Activated naive CD4-positive, alpha-beta T cell treated with anti-CD3 and anti-CD28 coated beads for 36 hours (primary cell): ENCODE measurements around the gene NRG3. TPM values are rescaled to one million over a fixed set of nuclear protein-coding genes. Genes with fewer than 3 reads are reported as not detected.

Experiments used
- CTCF ChIA-PET: fragments of 350-600 bp; sonication (Branson Sonifier 250); formaldehyde crosslinking; loops from one replicate; lab custom pipeline; 2021; ENCODE audit warnings: antibody characterized with exemption; lab: Charles Lee
- DNase-seq: peaks from one replicate; pipeline ENCODE4 v3.0.0-alpha.2; 2020
- H3K27ac Mint-ChIP-seq: one replicate; pipeline ENCODE4 v1.8.0; 2021; ENCODE audit warnings: mild to moderate bottlenecking, mixed read lengths
- H3K27me3 Mint-ChIP-seq: one replicate; pipeline ENCODE4 v1.8.0; 2021; ENCODE audit warnings: low read depth, mixed read lengths
- H3K36me3 Mint-ChIP-seq: one replicate; pipeline ENCODE4 v1.8.0; 2021; ENCODE audit warnings: low read depth, mixed read lengths
- H3K4me1 Mint-ChIP-seq: one replicate; pipeline ENCODE4 v1.8.0; 2021; ENCODE audit warnings: low read depth, mixed read lengths
- H3K4me3 Mint-ChIP-seq: one replicate; pipeline ENCODE4 v1.8.0; 2021; ENCODE audit warnings: mild to moderate bottlenecking, moderate library complexity, mixed read lengths
- H3K9me3 Mint-ChIP-seq: one replicate; pipeline ENCODE4 v1.8.0; 2021; ENCODE audit warnings: mixed read lengths
- intact Hi-C: fragments of 100-400 bp; cut with micrococcal nuclease; formaldehyde crosslinking; loops from one replicate; pipeline ENCODE4 v1.15.1; 2023
- total RNA-seq, 2 experiments: library from RNA; stranded (reverse); gene quantifications; one replicate each; pipeline ENCODE4 v1.2.3, GENCODE V29; 2021

NRG3 gene
- total RNA-seq, 2 experiments from 2014 or later = not detected

DNA sequence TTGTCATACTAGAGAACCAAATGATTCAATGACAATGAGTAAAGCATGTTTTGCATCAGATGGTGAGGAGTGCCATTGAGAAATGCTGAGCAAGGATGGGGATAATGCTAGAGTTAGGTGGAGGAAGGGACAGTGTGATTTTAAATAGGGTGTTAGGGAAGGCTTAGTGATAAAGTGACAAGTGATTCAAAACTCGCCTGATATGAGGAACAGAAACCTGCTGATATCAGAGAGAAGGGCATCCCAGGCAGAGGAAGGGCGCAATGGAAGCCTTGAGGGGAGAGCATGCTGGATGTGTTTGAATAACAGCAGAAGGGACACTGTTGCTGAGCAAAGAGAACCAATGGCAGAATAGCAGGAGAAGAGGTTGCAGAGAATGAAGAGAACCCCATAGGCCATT is 196.2 kb downstream of the NRG3 start:
- intact Hi-C loops = no loop called here
- CTCF ChIA-PET = no interaction called here
- H3K4me3 Mint-ChIP-seq = no peak overlapping the region
- H3K9me3 Mint-ChIP-seq = peaks cover 3% of the 10 kb centered on the region
- H3K27ac Mint-ChIP-seq = no peak overlapping the region
- H3K27me3 Mint-ChIP-seq = no peaks in the 10 kb centered on the region
- no peaks in the 10 kb centered on the region for H3K36me3 Mint-ChIP-seq
- DNase-seq = no peak
- H3K4me1 Mint-ChIP-seq = no peaks in the 10 kb centered on the region

DNA sequence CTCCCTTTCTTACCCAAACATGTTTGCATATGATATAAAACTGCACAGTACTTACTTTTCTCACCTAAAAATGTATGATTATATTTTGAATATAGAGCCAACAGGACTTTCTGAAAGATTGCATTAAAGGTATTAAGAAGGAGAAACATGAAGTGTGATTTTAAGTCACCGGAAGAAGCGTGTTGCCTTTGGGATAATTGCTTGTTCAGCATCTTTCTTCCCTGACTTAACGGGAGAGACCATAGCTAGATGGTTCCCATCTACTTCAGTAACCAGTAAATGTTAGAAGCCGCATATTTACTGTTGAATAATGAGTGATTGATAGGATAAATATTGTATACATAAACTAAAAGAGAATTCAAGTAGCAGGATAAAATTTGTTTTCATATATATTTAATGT is 197.1 kb downstream of the NRG3 start:
- CTCF ChIA-PET = no interaction called here
- no peaks in the 10 kb centered on the region for H3K36me3 Mint-ChIP-seq
- no peak for DNase-seq
- intact Hi-C loops = no loop called here
- peaks cover 3% of the 10 kb centered on the region for H3K9me3 Mint-ChIP-seq
- no peaks in the 10 kb centered on the region for H3K27me3 Mint-ChIP-seq
- no peak overlapping the region for H3K27ac Mint-ChIP-seq
- H3K4me1 Mint-ChIP-seq = no peaks in the 10 kb centered on the region
- H3K4me3 Mint-ChIP-seq = no peak overlapping the region

DNA sequence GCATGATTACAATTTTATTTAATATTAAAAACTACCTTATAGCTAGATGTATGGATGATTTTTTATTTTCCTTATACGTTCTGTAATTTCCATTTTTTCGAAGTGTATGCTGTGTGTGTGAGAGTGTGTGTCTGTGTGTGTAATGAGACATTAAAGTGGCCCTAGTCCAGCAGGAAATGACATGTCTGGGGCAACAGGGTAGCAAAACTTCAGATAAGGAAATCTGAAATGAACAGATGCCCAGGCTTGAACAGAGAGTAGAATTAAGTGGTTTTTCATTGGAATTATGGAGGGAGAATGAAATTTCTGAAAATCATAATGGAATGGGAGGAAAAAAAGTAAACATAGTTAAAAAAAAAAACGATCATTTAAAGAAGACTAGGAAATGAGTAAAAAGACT is 200.6 kb downstream of the NRG3 start:
- CTCF ChIA-PET = no interaction called here
- Mint-ChIP-seq H3K36me3 (no peaks in the 10 kb centered on the region), H3K4me1 (no peaks in the 10 kb centered on the region), H3K27me3 (no peaks in the 10 kb centered on the region), H3K9me3 (peaks cover 5% of the 10 kb centered on the region), H3K27ac (no peak overlapping the region), H3K4me3 (no peak overlapping the region)
- intact Hi-C loops = no loop called here
- DNase-seq = no peak

DNA sequence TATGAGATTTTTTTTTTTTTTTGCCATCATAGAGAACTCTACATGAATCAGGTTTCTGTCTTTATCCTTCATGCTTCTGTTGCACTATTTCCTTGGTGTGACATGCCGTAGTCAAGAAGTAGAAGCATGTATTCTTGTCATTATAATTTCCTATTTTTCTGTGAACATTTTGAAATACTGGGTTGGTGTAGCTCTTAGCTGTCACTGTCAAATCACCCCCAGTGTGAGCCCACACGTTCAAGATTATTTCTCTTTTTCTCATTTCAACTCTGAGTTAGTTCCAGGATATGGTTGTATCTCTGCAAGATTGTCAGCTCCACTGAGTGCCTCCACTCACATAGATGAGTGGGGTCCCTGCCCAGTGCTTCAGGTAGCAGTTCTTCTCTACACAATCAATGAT is 209.5 kb downstream of the NRG3 start:
- Mint-ChIP-seq H3K4me1 (no peaks in the 10 kb centered on the region), H3K9me3 (peaks cover 4% of the 10 kb centered on the region), H3K36me3 (no peaks in the 10 kb centered on the region), H3K27me3 (no peaks in the 10 kb centered on the region), H3K27ac (peak overlapping the region; percentile 46), H3K4me3 (no peak overlapping the region)
- CTCF ChIA-PET = no interaction called here
- intact Hi-C loops = no loop called here
- no peak for DNase-seq

DNA sequence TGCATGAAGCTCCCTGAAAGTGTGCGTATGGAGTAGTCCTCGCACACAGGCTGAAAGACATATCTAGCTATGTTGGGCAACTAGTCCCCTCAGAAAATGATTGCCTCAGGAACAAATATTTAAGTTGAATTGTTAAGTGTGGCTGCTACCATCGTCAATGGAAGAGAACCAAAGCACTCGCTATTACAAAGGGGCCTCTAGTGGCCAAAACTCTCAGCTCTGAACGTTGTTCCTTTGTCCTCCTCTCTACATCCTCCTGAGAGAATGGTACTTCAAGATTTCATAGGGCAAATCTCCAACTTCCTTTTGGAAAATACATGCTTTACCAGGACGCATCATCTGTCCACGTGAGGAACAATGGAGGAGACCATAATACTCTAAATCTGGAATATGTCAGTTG is 209.9 kb downstream of the NRG3 start:
- no peaks in the 10 kb centered on the region for H3K27me3 Mint-ChIP-seq

DNA sequence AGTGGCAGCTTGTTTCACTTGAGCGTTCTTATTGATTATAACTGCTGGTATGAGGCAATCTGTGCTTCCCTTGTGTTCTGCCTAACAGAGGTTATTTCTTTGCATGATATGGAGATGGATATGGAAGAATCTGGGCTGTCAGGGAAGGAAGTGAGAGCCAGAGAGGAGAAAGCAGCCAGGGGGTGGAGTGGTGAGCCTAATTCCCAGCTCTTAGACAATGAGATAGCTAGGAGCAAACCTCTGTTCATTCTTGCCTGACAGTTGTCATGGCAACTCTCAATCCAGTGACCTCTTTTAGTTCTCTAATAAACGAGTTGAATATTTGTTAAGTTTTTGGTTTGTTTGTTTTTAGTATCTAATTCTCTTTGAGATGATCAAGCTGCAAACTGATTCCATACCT is 214.3 kb downstream of the NRG3 start:
- no peaks in the 10 kb centered on the region for H3K4me1 Mint-ChIP-seq
- peaks cover 4% of the 10 kb centered on the region for H3K9me3 Mint-ChIP-seq

More for the DNA sequence above, 209.9 kb downstream of the NRG3 start:
- CTCF ChIA-PET = no interaction called here
- H3K27ac Mint-ChIP-seq = peak overlapping the region; percentile 46
- no peaks in the 10 kb centered on the region for H3K4me1 Mint-ChIP-seq
- H3K9me3 Mint-ChIP-seq = peaks cover 4% of the 10 kb centered on the region
- H3K4me3 Mint-ChIP-seq = no peak overlapping the region
- no peaks in the 10 kb centered on the region for H3K36me3 Mint-ChIP-seq
- no peak for DNase-seq
- intact Hi-C loops = no loop called here

DNA sequence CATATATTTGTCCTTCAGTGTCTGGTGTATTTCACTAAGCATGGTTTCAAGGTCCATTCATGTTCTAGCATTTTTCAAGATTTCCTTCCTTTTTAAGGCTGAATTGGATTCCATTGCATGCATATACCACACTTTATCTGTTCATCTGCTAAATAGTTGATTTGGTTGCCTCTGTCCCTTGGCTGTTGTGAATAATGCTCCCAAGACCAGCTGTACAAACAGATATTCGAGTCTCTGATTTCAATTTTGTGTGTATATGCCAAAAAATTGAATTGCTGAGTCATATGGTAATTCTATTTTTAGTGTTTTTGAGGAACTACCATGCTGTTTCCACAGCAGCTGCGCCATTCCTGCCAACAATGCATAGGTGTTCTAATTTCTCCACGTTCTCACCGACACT is 216.4 kb downstream of the NRG3 start:
- CTCF ChIA-PET = interaction anchor here (0.6 kb wide), 1 partner anchor 224 kb away, joined by 4 read pairs; no protein-coding TSS in a partner anchor
- H3K4me1 Mint-ChIP-seq = no peaks in the 10 kb centered on the region
- no peaks in the 10 kb centered on the region for H3K27me3 Mint-ChIP-seq
- intact Hi-C loops = no loop called here
- H3K36me3 Mint-ChIP-seq = no peaks in the 10 kb centered on the region
- H3K27ac Mint-ChIP-seq = no peak overlapping the region
- no peak overlapping the region for H3K4me3 Mint-ChIP-seq
- no peak for DNase-seq
- peaks cover 8% of the 10 kb centered on the region for H3K9me3 Mint-ChIP-seq

More for the DNA sequence above, 214.3 kb downstream of the NRG3 start:
- no peak for DNase-seq
- H3K27ac Mint-ChIP-seq = no peak overlapping the region
- no peaks in the 10 kb centered on the region for H3K36me3 Mint-ChIP-seq
- H3K27me3 Mint-ChIP-seq = no peaks in the 10 kb centered on the region
- intact Hi-C loops = no loop called here
- H3K4me3 Mint-ChIP-seq = no peak overlapping the region
- CTCF ChIA-PET = no interaction called here

DNA sequence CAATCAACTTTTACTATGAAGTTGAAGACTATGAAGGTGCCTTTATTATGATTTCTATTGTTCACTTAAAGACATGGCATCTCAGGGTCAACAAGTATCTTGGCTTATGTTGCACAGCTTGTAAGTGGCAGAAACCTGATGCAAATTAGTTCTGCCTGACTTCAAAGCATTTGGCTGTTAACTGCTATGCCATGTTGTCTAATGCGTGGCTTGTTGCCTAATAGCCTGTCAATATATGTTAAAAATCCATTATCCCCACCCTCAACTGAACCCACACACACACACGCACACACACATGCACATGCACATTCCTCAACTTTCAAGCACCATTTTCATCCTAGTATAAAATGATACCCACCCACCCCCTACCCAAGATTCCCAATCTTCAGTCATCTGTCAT is 217.1 kb downstream of the NRG3 start:
- intact Hi-C loops = no loop called here
- Mint-ChIP-seq H3K4me1 (no peaks in the 10 kb centered on the region), H3K9me3 (peaks cover 9% of the 10 kb centered on the region), H3K27me3 (no peaks in the 10 kb centered on the region), H3K4me3 (no peak overlapping the region), H3K36me3 (no peaks in the 10 kb centered on the region), H3K27ac (no peak overlapping the region)
- CTCF ChIA-PET = no interaction called here
- DNase-seq = no peak

DNA sequence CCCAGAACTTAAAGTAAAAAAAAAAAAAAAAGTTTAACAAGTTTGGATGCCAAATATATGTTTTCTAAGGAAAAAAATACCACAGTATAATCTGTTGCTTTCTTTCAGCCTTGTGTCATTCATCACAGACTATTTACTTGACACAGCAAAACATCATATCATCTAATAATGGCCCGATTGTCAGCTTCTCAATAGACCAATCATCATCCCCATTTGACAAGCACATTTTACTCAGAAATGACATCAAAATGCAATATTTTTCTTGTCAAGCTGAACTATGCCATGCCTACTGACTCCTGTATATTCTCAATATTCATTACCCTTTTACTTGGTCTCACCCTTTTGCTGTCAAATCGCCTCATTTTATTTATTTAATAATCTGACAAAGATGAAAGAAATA is 249.7 kb downstream of the NRG3 start:
- Mint-ChIP-seq H3K36me3 (no peaks in the 10 kb centered on the region), H3K4me3 (no peak overlapping the region), H3K4me1 (no peaks in the 10 kb centered on the region), H3K9me3 (peaks cover 1% of the 10 kb centered on the region), H3K27me3 (no peaks in the 10 kb centered on the region), H3K27ac (no peak overlapping the region)
- CTCF ChIA-PET = no interaction called here
- no peak for DNase-seq
- intact Hi-C loops = no loop called here

DNA sequence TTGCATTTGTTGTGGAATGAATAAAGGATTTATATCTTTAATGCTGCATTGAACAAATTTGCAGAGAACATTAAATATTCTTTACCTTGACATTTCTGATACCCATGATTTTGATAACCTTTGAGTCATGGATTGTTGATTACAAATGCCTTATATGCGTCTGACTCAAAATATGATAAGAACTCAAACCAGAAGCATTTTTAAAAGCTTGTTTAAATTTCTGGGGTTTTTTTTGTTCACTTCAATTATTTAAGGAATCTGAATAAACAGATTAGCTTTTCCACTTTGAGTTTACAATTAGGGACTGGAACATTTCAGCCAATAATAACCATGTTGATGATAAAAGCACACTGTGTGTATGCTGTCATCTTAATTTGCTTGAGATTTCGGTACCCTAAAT is 253.5 kb downstream of the NRG3 start:
- intact Hi-C loops = no loop called here
- Mint-ChIP-seq H3K9me3 (peaks cover 2% of the 10 kb centered on the region), H3K27ac (no peak overlapping the region), H3K27me3 (no peaks in the 10 kb centered on the region), H3K36me3 (no peaks in the 10 kb centered on the region), H3K4me3 (no peak overlapping the region), H3K4me1 (no peaks in the 10 kb centered on the region)
- no peak for DNase-seq
- CTCF ChIA-PET = no interaction called here

DNA sequence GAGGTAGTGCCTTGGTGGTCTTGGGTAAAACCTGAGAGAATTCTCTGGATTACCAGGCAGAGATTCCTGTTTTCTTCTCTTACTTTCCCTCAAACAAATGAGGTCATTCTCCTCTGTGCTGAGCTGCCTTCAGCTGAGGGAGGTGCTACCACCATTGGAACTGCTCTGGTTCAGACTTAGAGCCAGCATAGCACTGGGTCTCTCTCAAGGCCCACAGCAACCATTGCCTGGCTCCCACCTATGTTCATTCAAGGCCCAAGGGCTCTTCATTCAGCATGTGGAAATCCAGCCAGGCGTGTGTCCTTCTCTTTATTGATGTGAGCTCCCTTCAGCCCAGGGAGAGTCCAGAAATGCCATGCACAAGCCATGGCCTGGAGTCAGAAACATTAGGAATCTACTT is 261.1 kb downstream of the NRG3 start:
- CTCF ChIA-PET = no interaction called here
- Mint-ChIP-seq H3K4me3 (no peak overlapping the region), H3K9me3 (peaks cover 2% of the 10 kb centered on the region), H3K27me3 (no peaks in the 10 kb centered on the region), H3K4me1 (no peaks in the 10 kb centered on the region), H3K36me3 (no peaks in the 10 kb centered on the region), H3K27ac (no peak overlapping the region)
- DNase-seq = no peak
- intact Hi-C loops = no loop called here

DNA sequence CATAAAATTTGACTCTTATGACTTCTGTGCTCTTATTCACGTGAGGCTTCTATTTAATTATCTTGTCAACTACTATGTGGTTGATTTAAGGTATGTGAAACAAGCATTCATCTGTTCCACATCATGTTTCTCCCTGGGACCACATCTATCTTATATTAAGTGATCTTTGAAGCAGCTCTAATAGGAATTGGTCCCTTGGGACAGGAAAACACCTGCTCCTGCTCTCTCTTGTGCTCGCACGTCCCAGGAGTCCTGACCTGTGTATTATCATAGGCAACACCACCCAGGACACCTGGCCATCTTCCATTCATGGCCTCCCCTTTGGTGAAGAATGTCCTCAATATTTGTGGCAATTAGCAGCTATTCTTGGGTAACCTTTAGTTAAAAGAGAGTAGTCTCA is 269.2 kb downstream of the NRG3 start:
- intact Hi-C loops = no loop called here
- peaks cover 2% of the 10 kb centered on the region for H3K9me3 Mint-ChIP-seq
- no peaks in the 10 kb centered on the region for H3K27me3 Mint-ChIP-seq
- DNase-seq = no peak
- CTCF ChIA-PET = no interaction called here
- no peaks in the 10 kb centered on the region for H3K36me3 Mint-ChIP-seq
- no peak overlapping the region for H3K4me3 Mint-ChIP-seq
- H3K27ac Mint-ChIP-seq = no peak overlapping the region
- H3K4me1 Mint-ChIP-seq = no peaks in the 10 kb centered on the region

DNA sequence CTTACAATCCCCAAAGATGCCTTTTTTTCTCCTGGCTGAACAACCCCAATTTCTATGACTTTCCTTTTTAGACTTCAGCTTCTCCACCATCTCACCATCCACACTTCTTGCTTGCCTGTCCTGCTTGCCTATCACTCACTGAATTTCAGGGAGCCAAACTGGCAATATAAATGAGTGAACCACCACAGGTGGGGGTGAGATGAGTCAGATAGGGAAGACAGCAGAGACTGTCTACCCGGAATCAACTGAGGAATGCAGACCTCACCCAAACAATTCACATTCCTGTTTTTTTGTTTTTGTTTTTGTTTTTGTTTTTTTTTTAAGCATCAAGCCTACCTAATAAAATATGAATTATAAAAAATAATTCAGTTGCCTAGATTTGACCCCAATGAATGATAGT is 273.8 kb downstream of the NRG3 start:
- CTCF ChIA-PET = no interaction called here
- Mint-ChIP-seq H3K27me3 (no peaks in the 10 kb centered on the region), H3K9me3 (peaks cover 7% of the 10 kb centered on the region), H3K27ac (no peak overlapping the region), H3K36me3 (no peaks in the 10 kb centered on the region), H3K4me3 (no peak overlapping the region), H3K4me1 (no peaks in the 10 kb centered on the region)
- DNase-seq = no peak
- intact Hi-C loops = no loop called here

DNA sequence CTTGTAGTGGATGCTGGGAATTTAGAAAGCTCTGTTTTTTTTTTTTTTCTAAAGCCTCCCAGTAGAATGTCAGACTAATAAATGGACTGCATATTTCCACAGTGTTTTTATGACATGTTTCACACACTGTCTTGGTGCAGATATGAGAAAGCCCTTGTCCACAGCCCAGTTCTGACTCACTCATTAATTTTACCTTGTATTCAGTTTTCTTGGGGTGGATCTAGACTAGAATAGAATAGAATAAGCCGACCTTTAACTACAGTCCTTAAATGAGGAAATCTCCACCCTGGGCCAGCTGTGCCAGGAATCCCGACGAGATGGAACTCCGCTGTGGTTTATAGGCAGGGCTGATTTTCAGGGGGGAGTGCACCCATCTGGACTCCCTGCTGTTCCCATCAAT is 274.7 kb downstream of the NRG3 start:
- intact Hi-C loops = no loop called here
- Mint-ChIP-seq H3K27ac (no peak overlapping the region), H3K27me3 (no peaks in the 10 kb centered on the region), H3K36me3 (no peaks in the 10 kb centered on the region), H3K4me1 (no peaks in the 10 kb centered on the region), H3K9me3 (peaks cover 7% of the 10 kb centered on the region), H3K4me3 (no peak overlapping the region)
- CTCF ChIA-PET = interaction anchor here (0.6 kb wide), 1 partner anchor 1417 kb away, joined by 3 read pairs; no protein-coding TSS in a partner anchor
- DNase-seq = no peak
